ENCODE results near the gene GNAZ. TPM values are rescaled to one million over a fixed set of nuclear protein-coding genes. Genes with fewer than 3 reads are reported as not detected.

The GNAZ gene
- total and polyA plus RNA-seq, 2 donors from 2014 or later, result 3.7 to 5.7 TPM

- Histone ChIP-seq H3K27me3 (ENCODE audit: control insufficient read depth, insufficient read depth, low read length) (no peaks in the 10 kb centered on the region), H3K4me3 (ENCODE audit: low read length in 3 of 3) (no peak overlapping the region), H3K9me3 (ENCODE audit: control insufficient read depth in 2 of 3, insufficient read depth in 1 of 3, low read length in 3 of 3) (no peaks in the 10 kb centered on the region), H3K9ac (ENCODE audit: low read length in 3 of 3) (no peak overlapping the region), H3K4me1 (ENCODE audit: control insufficient read depth in 2 of 3, insufficient read depth in 2 of 3, low read depth in 1 of 3, low read length in 3 of 3) (no peaks in the 10 kb centered on the region), H3K27ac (ENCODE audit: low read depth in 2 of 2, low read length in 2 of 2) (no peak overlapping the region), H3K36me3 (ENCODE audit: control insufficient read depth in 2 of 3, insufficient read depth in 3 of 3, low read length in 3 of 3) (no peaks in the 10 kb centered on the region)
- DNase-seq (no peak), FAIRE-seq (no peak)
- TF ChIP-seq CTCF (IDR thresholded peaks at IDR 0.05; ENCODE audit: borderline replicate concordance, extremely low read depth, insufficient read depth), result no peak
- intact Hi-C loops (cut with DNase I), result no loop called here
These were observed 9.0 kb downstream of the GNAZ start for GRCh38 chr22:23079240-23079768.

- no peaks in the 10 kb centered on the region for H3K27me3 ChIP-seq (ENCODE audit: control insufficient read depth, insufficient read depth, low read length)
- TF ChIP-seq CTCF (IDR thresholded peaks at IDR 0.05; ENCODE audit: borderline replicate concordance, extremely low read depth, insufficient read depth), result no peak
- no peak for DNase-seq
- no peak overlapping the region for H3K4me3 ChIP-seq (ENCODE audit: low read length in 3 of 3)
- no peak overlapping the region for H3K27ac ChIP-seq (ENCODE audit: low read depth in 2 of 2, low read length in 2 of 2)
- H3K4me1 ChIP-seq (ENCODE audit: control insufficient read depth in 2 of 3, insufficient read depth in 2 of 3, low read depth in 1 of 3, low read length in 3 of 3), result no peaks in the 10 kb centered on the region
- no peaks in the 10 kb centered on the region for H3K9me3 ChIP-seq (ENCODE audit: control insufficient read depth in 2 of 3, insufficient read depth in 1 of 3, low read length in 3 of 3)
- H3K9ac ChIP-seq (ENCODE audit: low read length in 3 of 3), result no peak overlapping the region
- no peaks in the 10 kb centered on the region for H3K36me3 ChIP-seq (ENCODE audit: control insufficient read depth in 2 of 3, insufficient read depth in 3 of 3, low read length in 3 of 3)
- intact Hi-C loops (cut with DNase I), result no loop called here
- FAIRE-seq, result no peak
These were observed 9.6 kb downstream of the GNAZ start for GRCh38 chr22:23079814-23080521.

GRCh38 chr22:23080613-23081290 is 10.4 kb downstream of the GNAZ start:
- H3K9ac ChIP-seq (ENCODE audit: low read length in 3 of 3), result no peak overlapping the region
- H3K27ac ChIP-seq (ENCODE audit: low read depth in 2 of 2, low read length in 2 of 2), result no peak overlapping the region
- no peak overlapping the region for H3K4me3 ChIP-seq (ENCODE audit: low read length in 3 of 3)
- no peaks in the 10 kb centered on the region for H3K27me3 ChIP-seq (ENCODE audit: control insufficient read depth, insufficient read depth, low read length)
- DNase-seq (no peak), FAIRE-seq (no peak)
- intact Hi-C loops (cut with DNase I), result no loop called here
- TF ChIP-seq CTCF (IDR thresholded peaks at IDR 0.05; ENCODE audit: borderline replicate concordance, extremely low read depth, insufficient read depth), result no peak
- no peaks in the 10 kb centered on the region for H3K36me3 ChIP-seq (ENCODE audit: control insufficient read depth in 2 of 3, insufficient read depth in 3 of 3, low read length in 3 of 3)
- no peaks in the 10 kb centered on the region for H3K9me3 ChIP-seq (ENCODE audit: control insufficient read depth in 2 of 3, insufficient read depth in 1 of 3, low read length in 3 of 3)
- no peaks in the 10 kb centered on the region for H3K4me1 ChIP-seq (ENCODE audit: control insufficient read depth in 2 of 3, insufficient read depth in 2 of 3, low read depth in 1 of 3, low read length in 3 of 3)
